Transverse colon (tissue), 4 donors: ENCODE results near the gene RNASE1. TPM values are rescaled to one million over a fixed set of nuclear protein-coding genes. Genes with fewer than 3 reads are reported as not detected.

ENCODE experiments used
- DNase-seq: peaks from one replicate; pipeline ENCODE4 v3.0.0-alpha.2; 2019
- H3K27ac ChIP-seq, 4 donors: fragments of 200-600 bp; sonication (generic); 2 replicates each; pipeline ENCODE4 v1.5.1; 2016 to 2018; ENCODE audit warnings: inconsistent platforms in 4 of 4
- H3K27me3 ChIP-seq: fragments of 200-600 bp; sonication (generic); 2 replicates; pipeline ENCODE4 v1.5.1; 2017; ENCODE audit warnings: inconsistent platforms
- H3K36me3 ChIP-seq, 4 donors: fragments of 200-600 bp; sonication (generic); 2 replicates each; pipeline ENCODE4 v1.5.1; 2017 to 2019; ENCODE audit warnings: inconsistent platforms in 4 of 4
- H3K4me1 ChIP-seq, 4 donors: fragments of 200-600 bp; sonication (generic); 2 replicates each; pipeline ENCODE4 v1.5.1; 2017 to 2020; ENCODE audit warnings: inconsistent platforms in 4 of 4
- H3K4me3 ChIP-seq, 4 donors: fragments of 200-600 bp; sonication (generic); 1 replicate in 1 of 4; 2 replicates in 3 of 4; pipeline versions ENCODE4 v1.5.1 to v1.6.1; 2017 to 2019; ENCODE audit warnings: inconsistent platforms in 4 of 4
- H3K9me3 ChIP-seq, 2 donors: fragments of 200-600 bp; sonication (generic); 2 replicates each; pipeline ENCODE4 v1.5.1; 2017 to 2019; ENCODE audit warnings: inconsistent platforms in 2 of 2
- EP300 ChIP-seq: sonication (generic); formaldehyde crosslinking; IDR thresholded peaks from one replicate; pipeline ENCODE4 v1.6.1; 2017; ENCODE audit warnings: antibody characterized with exemption, low read depth
- POLR2A ChIP-seq: fragments of 450-650 bp; IDR thresholded peaks from one replicate; pipeline ENCODE4 v1.6.1; 2016; ENCODE audit warnings: antibody characterized with exemption, mild to moderate bottlenecking, moderate library complexity
- POLR2AphosphoS5 ChIP-seq, 3 donors: sonication (generic); formaldehyde crosslinking; IDR thresholded peaks; one replicate each; pipeline ENCODE4 v1.6.1; 2016; ENCODE audit warnings: antibody characterized with exemption in 3 of 3
- WGBS, 2 donors: methylation state at CpG; one replicate each; pipeline ENCODE4 v1.1.5; 2018; ENCODE audit warnings: low coverage in 1 of 2; 5-methylcytosine and 5-hydroxymethylcytosine counted together
- in situ Hi-C, 4 donors: fragments of 200-750 bp; cut with MboI; loops; one replicate each; pipeline versions ENCODE4 v1.15.0 to v1.15.1; 2017; ENCODE audit warnings: low sequenced_read_pairs in 3 of 4, low pct_ligation_motif_present in 1 of 4, low pct_unique_long_range_greater_than_20kb in 1 of 4
- intact Hi-C: fragments of 100-400 bp; cut with DNase I; formaldehyde crosslinking; loops from one replicate; pipeline ENCODE4 v1.15.1; 2023; ENCODE audit warnings: low total_unique reads
- total RNA-seq, 4 donors: library from RNA; depleted of rRNA; stranded (reverse); fragments of >200 nt; gene quantifications; one replicate each; pipeline ENCODE4 v1.1.0, GENCODE V29; 2016
- TF ChIP-seq, protein P1 (sequence below), 5 experiments: fragments of 200-600 bp in 3 of 5; fragments of 450-650 bp in 2 of 5; sonication (generic) in 3 of 5; IDR thresholded peaks; 1 replicate in 2 of 5; 2 replicates in 3 of 5; pipeline ENCODE4 v1.5.1; 2016 to 2017; ENCODE audit warnings: antibody characterized with exemption in 5 of 5, inconsistent platforms in 3 of 5, mild to moderate bottlenecking in 2 of 5, moderate library complexity in 1 of 5

The RNASE1 gene
- total RNA-seq, 4 donors from 2014 or later, result 96.7 to 296 (median 177) TPM

DNA sequence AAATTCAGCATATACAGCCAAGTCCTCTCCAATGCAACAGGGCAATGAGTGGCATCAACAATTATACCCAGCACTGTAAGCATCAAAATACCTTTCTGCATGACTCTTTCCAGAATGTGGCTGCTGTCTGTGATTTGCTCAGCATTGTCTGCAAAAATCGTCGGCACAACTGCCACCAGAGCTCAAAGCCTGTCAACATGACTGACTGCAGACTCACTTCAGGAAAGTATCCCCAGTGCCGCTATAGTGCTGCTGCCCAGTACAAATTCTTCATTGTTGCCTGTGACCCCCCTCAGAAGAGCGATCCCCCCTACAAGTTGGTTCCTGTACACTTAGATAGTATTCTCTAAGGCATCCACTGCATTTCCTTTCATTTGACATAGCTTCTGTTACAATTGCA lies 20.8 kb downstream of the RNASE1 start:
- no peaks in the 10 kb centered on the region for H3K27me3 ChIP-seq
- TF ChIP-seq, protein P1, sequence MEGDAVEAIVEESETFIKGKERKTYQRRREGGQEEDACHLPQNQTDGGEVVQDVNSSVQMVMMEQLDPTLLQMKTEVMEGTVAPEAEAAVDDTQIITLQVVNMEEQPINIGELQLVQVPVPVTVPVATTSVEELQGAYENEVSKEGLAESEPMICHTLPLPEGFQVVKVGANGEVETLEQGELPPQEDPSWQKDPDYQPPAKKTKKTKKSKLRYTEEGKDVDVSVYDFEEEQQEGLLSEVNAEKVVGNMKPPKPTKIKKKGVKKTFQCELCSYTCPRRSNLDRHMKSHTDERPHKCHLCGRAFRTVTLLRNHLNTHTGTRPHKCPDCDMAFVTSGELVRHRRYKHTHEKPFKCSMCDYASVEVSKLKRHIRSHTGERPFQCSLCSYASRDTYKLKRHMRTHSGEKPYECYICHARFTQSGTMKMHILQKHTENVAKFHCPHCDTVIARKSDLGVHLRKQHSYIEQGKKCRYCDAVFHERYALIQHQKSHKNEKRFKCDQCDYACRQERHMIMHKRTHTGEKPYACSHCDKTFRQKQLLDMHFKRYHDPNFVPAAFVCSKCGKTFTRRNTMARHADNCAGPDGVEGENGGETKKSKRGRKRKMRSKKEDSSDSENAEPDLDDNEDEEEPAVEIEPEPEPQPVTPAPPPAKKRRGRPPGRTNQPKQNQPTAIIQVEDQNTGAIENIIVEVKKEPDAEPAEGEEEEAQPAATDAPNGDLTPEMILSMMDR (IDR thresholded peaks at IDR 0.05), result no peak
- TF ChIP-seq POLR2AphosphoS5 (IDR thresholded peaks at IDR 0.05) (no peak), EP300 (no peak), POLR2A (no peak)
- in situ Hi-C loops, result no loop called here
- intact Hi-C loops, result no loop called here
- 19 to 31% methylated on average over 2 to 4 of the region's 4 CpGs for WGBS, 2 donors
- H3K4me3 ChIP-seq, result peak overlapping the region in 1 of 4 donors; percentile 31
- H3K36me3 ChIP-seq, result no peaks in the 10 kb centered on the region
- peaks cover 4 to 39% (median 23%) of the 10 kb centered on the region in 4 donors for H3K4me1 ChIP-seq
- peak overlapping the region; percentile 67 to 83 (median 77) for H3K27ac ChIP-seq
- H3K9me3 ChIP-seq, result no peaks in the 10 kb centered on the region
- no peak for DNase-seq

DNA sequence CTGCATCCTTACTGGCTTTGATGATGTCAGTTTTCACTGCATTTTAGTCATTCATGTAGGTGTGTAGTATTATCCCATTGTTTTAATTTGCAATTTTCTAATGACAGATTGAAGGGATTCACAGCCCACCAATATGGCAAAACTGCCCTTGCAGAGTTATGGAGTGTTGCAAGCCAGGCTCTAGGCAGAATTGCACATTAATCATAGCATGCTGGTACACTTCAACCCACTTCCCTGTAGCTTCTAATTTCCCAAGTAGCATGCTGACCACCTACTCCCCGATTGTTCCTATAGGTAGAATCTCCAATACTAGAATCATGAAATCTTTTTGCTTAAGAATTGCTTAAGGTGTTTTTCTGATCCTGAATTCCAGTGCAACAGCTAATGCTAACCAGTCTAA lies 26.7 kb downstream of the RNASE1 start:
- Histone ChIP-seq H3K27me3 (no peaks in the 10 kb centered on the region), H3K4me1 (peaks cover 0 to 12% (median 2%) of the 10 kb centered on the region in 4 donors), H3K27ac (no peak overlapping the region), H3K9me3 (no peaks in the 10 kb centered on the region), H3K4me3 (no peak overlapping the region), H3K36me3 (no peaks in the 10 kb centered on the region)
- no peak for DNase-seq
- WGBS, 2 donors, result 83 to 100% methylated on average over 1 of the region's 1 CpG
- intact Hi-C loops, result no loop called here
- TF ChIP-seq POLR2AphosphoS5 (IDR thresholded peaks at IDR 0.05) (no peak), POLR2A (no peak), EP300 (no peak)
- TF ChIP-seq, protein P1 (IDR thresholded peaks at IDR 0.05), result no peak
- in situ Hi-C loops, result no loop called here

DNA sequence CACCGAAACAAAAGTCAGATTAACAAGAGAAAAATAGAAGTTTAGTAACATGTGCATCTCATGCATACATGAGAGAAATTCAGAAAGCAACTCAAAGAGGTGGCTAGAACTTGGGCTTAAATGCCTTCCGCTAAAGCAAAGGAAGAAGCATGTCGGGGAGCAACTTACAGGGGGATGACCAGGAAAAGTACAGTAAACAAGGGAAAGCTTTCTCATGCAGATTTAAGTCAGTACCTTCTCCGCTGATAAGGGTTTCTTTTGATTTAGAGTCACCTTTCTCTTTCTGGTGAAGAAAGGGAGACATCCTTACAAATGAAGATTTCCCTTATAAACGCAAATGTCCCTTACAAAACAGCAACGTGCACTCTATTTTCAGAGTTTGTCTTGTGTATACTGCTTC lies 27.6 kb downstream of the RNASE1 start:
- Histone ChIP-seq H3K4me1 (peaks cover 0 to 3% (median 0%) of the 10 kb centered on the region in 4 donors), H3K36me3 (no peaks in the 10 kb centered on the region), H3K27ac (no peak overlapping the region), H3K4me3 (no peak overlapping the region), H3K27me3 (no peaks in the 10 kb centered on the region), H3K9me3 (no peaks in the 10 kb centered on the region)
- TF ChIP-seq POLR2AphosphoS5 (IDR thresholded peaks at IDR 0.05) (no peak), POLR2A (no peak), EP300 (no peak)
- TF ChIP-seq, protein P1 (IDR thresholded peaks at IDR 0.05), result no peak
- WGBS, 2 donors, result 80 to 90% methylated on average over 6 of the region's 6 CpGs
- no peak for DNase-seq
- intact Hi-C loops (no loop called here), in situ Hi-C loops (no loop called here)

DNA sequence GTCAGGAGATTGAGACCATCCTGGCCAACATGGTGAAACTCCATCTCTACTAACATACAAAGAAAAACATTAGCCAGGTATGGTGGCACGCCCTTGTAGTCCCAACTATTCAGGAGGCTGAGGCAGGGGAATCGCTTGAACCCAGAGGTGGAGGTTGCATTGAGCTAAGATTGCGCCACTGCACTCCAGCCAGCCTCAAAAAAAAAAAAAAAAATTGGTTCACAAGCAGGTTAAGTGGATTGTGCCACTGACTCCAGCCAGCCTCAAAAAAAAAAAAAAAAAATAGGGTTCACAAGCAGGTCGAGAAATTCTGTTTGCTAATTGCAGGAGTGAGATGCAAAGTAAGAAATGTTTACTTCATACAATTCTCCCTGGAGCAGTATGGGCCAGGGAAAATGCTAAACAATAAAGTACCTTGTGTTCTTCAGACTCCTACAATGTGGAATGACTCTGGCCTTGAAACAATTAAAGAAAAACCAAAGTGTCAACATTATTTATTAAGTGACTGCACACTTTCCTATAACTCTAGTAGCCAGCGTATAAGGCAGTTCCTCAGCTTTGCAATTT lies 28.3 kb downstream of the RNASE1 start:
- in situ Hi-C loops, result no loop called here
- Histone ChIP-seq H3K27me3 (no peaks in the 10 kb centered on the region), H3K27ac (no peak overlapping the region), H3K4me3 (no peak overlapping the region), H3K36me3 (no peaks in the 10 kb centered on the region), H3K9me3 (no peaks in the 10 kb centered on the region), H3K4me1 (no peaks in the 10 kb centered on the region)
- no peak for DNase-seq
- WGBS, 2 donors, result 79 to 83% methylated on average over 5 of the region's 5 CpGs
- no peak for TF ChIP-seq POLR2A
- TF ChIP-seq EP300, result no peak
- TF ChIP-seq POLR2AphosphoS5 (IDR thresholded peaks at IDR 0.05), result no peak
- TF ChIP-seq, protein P1 (IDR thresholded peaks at IDR 0.05), result no peak
- intact Hi-C loops, result no loop called here
